CD8-positive, alpha-beta memory T cell (primary cell): ENCODE measurements around the gene GSC2. TPM values are rescaled to one million over a fixed set of nuclear protein-coding genes. Genes with fewer than 3 reads are reported as not detected.

Source experiments
- CTCF ChIA-PET: fragments of 350-600 bp; sonication (Branson Sonifier 250); formaldehyde crosslinking; loops from one replicate; lab custom pipeline; 2021; ENCODE audit warnings: antibody characterized with exemption; lab: Charles Lee
- POLR2A ChIA-PET: fragments of 350-600 bp; sonication (Branson Sonifier 250); formaldehyde crosslinking; loops from one replicate; lab custom pipeline; 2021; ENCODE audit warnings: antibody characterized with exemption; lab: Charles Lee
- DNase-seq, 5 donors: peaks; one replicate each; pipeline versions ENCODE4 v3.0.0 to v3.0.0-alpha.2; 2020 to 2022; ENCODE audit warnings: mixed read lengths in 1 of 5
- H3K27ac ChIP-seq: one replicate; pipeline ENCODE4 v1.7.0; 2013; ENCODE audit warnings: low read depth, mild to moderate bottlenecking, low read length, moderate library complexity
- H3K27me3 ChIP-seq: 2 replicates; pipeline ENCODE4 v1.7.0; 2013; ENCODE audit warnings: low read length, mild to moderate bottlenecking; ENCODE audit not compliant: insufficient read depth, poor library complexity, severe bottlenecking
- H3K36me3 ChIP-seq: 2 replicates; pipeline ENCODE4 v1.7.0; 2013; ENCODE audit warnings: mild to moderate bottlenecking, low read length, moderate library complexity; ENCODE audit not compliant: insufficient read depth
- H3K4me1 ChIP-seq: 2 replicates; pipeline ENCODE4 v1.7.0; 2013; ENCODE audit warnings: mild to moderate bottlenecking, low read length, moderate library complexity; ENCODE audit not compliant: insufficient read depth
- H3K4me3 ChIP-seq: 2 replicates; pipeline ENCODE4 v1.7.0; 2013; ENCODE audit warnings: mild to moderate bottlenecking, low read length
- H3K9me3 ChIP-seq: 2 replicates; pipeline ENCODE4 v1.7.0; 2013; ENCODE audit warnings: mild to moderate bottlenecking, low read length
- H3K27ac Mint-ChIP-seq, 8 donors: one replicate each; pipeline ENCODE4 v1.8.0; 2020 to 2021; ENCODE audit warnings: mixed read lengths in 8 of 8, mild to moderate bottlenecking in 6 of 8, inconsistent platforms in 3 of 8, moderate library complexity in 3 of 8
- H3K27me3 Mint-ChIP-seq, 2 donors: one replicate each; pipeline ENCODE4 v1.8.0; 2020 to 2021; ENCODE audit warnings: mixed read lengths in 2 of 2, mild to moderate bottlenecking in 1 of 2, moderate library complexity in 1 of 2
- H3K36me3 Mint-ChIP-seq, 3 donors: one replicate each; pipeline ENCODE4 v1.8.0; 2020 to 2021; ENCODE audit warnings: mixed read lengths in 3 of 3, inconsistent platforms in 1 of 3, mild to moderate bottlenecking in 1 of 3
- H3K4me1 Mint-ChIP-seq, 3 donors: one replicate each; pipeline ENCODE4 v1.8.0; 2020 to 2021; ENCODE audit warnings: mixed read lengths in 3 of 3, inconsistent platforms in 1 of 3, mild to moderate bottlenecking in 1 of 3
- H3K4me3 Mint-ChIP-seq, 7 donors: one replicate each; pipeline ENCODE4 v1.8.0; 2020 to 2021; ENCODE audit warnings: mixed read lengths in 7 of 7, mild to moderate bottlenecking in 6 of 7, moderate library complexity in 4 of 7, inconsistent platforms in 2 of 7
- H3K9me3 Mint-ChIP-seq, 5 donors: one replicate each; pipeline ENCODE4 v1.8.0; 2020 to 2022; ENCODE audit warnings: mixed read lengths in 5 of 5, mild to moderate bottlenecking in 3 of 5, moderate library complexity in 2 of 5, inconsistent platforms in 1 of 5
- polyA plus RNA-seq: library from polyadenylated mRNA; unstranded; fragments of 300-500 nt; fragmentation: Illumina TruSeq; gene quantifications from one replicate; pipeline ENCODE4 v1.2.3, GENCODE V29; 2021
- total RNA-seq, 2 experiments: library from RNA; stranded (reverse); gene quantifications; one replicate each; pipeline ENCODE4 v1.2.3, GENCODE V29; 2021

Gene GSC2
- total and polyA plus RNA-seq, 3 experiments from 2014 or later, result not detected

GRCh38 chr22:19126309-19127273 lies 23.5 kb downstream of the GSC2 start:
- H3K27me3 ChIP-seq, result no peaks in the 10 kb centered on the region
- POLR2A ChIA-PET, result no interaction called here

GRCh38 chr22:19125474-19126308 lies 24.4 kb downstream of the GSC2 start:
- no peak overlapping the region for H3K4me3 ChIP-seq
- DNase-seq, result no peak
- Mint-ChIP-seq H3K9me3 (no peaks in the 10 kb centered on the region), H3K36me3 (peaks cover 0 to 4% (median 0%) of the 10 kb centered on the region in 3 donors), H3K27me3 (no peaks in the 10 kb centered on the region), H3K4me3 (no peak overlapping the region), H3K27ac (peak overlapping the region in 1 of 8 donors; percentile 77), H3K4me1 (peaks cover 10 to 19% (median 18%) of the 10 kb centered on the region in 3 donors)
- POLR2A ChIA-PET, result no interaction called here
- CTCF ChIA-PET, result interaction anchor here (0.7 kb wide), 1 partner anchor 11 kb away, joined by 3 read pairs; no protein-coding TSS in a partner anchor
- H3K9me3 ChIP-seq, result no peaks in the 10 kb centered on the region
- no peak overlapping the region for H3K27ac ChIP-seq
- H3K4me1 ChIP-seq, result peaks cover 13% of the 10 kb centered on the region
- H3K36me3 ChIP-seq, result peaks cover 6% of the 10 kb centered on the region
- no peaks in the 10 kb centered on the region for H3K27me3 ChIP-seq

More at GRCh38 chr22:19126309-19127273, 23.5 kb downstream of the GSC2 start:
- peak overlapping the region in 1 of 7 donors; percentile 15 for H3K4me3 Mint-ChIP-seq
- H3K36me3 Mint-ChIP-seq, result peaks cover 0 to 5% (median 0%) of the 10 kb centered on the region in 3 donors
- Histone ChIP-seq H3K9me3 (no peaks in the 10 kb centered on the region), H3K36me3 (no peaks in the 10 kb centered on the region), H3K27ac (no peak overlapping the region), H3K4me1 (peaks cover 7% of the 10 kb centered on the region), H3K4me3 (no peak overlapping the region)
- peak overlapping the region in 1 of 8 donors; percentile 54 for H3K27ac Mint-ChIP-seq
- DNase-seq, result peak in 1 of 5 donors; percentile 26
- no peaks in the 10 kb centered on the region for H3K9me3 Mint-ChIP-seq
- CTCF ChIA-PET, result no interaction called here
- H3K27me3 Mint-ChIP-seq, result no peaks in the 10 kb centered on the region
- peaks cover 3 to 10% (median 9%) of the 10 kb centered on the region in 3 donors for H3K4me1 Mint-ChIP-seq

GRCh38 chr22:19125011-19125410 lies 25.1 kb downstream of the GSC2 start:
- CTCF ChIA-PET, result interaction anchor here (0.7 kb wide), 2 partner anchors 10 to 19 kb away, joined by 3 read pairs; partner anchors contain the start of gene ESS2
- no peaks in the 10 kb centered on the region for H3K27me3 Mint-ChIP-seq
- POLR2A ChIA-PET, result no interaction called here

GRCh38 chr22:19124377-19124776 lies 25.7 kb downstream of the GSC2 start:
- Mint-ChIP-seq H3K27ac (no peak overlapping the region), H3K36me3 (peaks cover 0 to 12% (median 0%) of the 10 kb centered on the region in 3 donors), H3K4me1 (peaks cover 22 to 32% (median 30%) of the 10 kb centered on the region in 3 donors), H3K9me3 (no peaks in the 10 kb centered on the region), H3K27me3 (no peaks in the 10 kb centered on the region), H3K4me3 (peak overlapping the region in 1 of 7 donors; percentile 65)
- Histone ChIP-seq H3K27me3 (no peaks in the 10 kb centered on the region), H3K9me3 (no peaks in the 10 kb centered on the region), H3K4me1 (peaks cover 26% of the 10 kb centered on the region), H3K36me3 (peaks cover 6% of the 10 kb centered on the region), H3K27ac (no peak overlapping the region), H3K4me3 (no peak overlapping the region)
- CTCF ChIA-PET, result interaction anchor here (0.7 kb wide), 1 partner anchor 20 kb away, joined by 3 read pairs; the partner anchor contains the start of gene ESS2
- POLR2A ChIA-PET, result interaction anchor here (0.7 kb wide), 1 partner anchor 27 kb away, joined by 3 read pairs; no protein-coding TSS in a partner anchor
- peak in 1 of 5 donors; percentile 23 for DNase-seq

More at GRCh38 chr22:19125011-19125410, 25.1 kb downstream of the GSC2 start:
- Histone ChIP-seq H3K4me3 (no peak overlapping the region), H3K9me3 (no peaks in the 10 kb centered on the region), H3K27me3 (no peaks in the 10 kb centered on the region), H3K27ac (no peak overlapping the region), H3K4me1 (peaks cover 20% of the 10 kb centered on the region), H3K36me3 (peaks cover 6% of the 10 kb centered on the region)
- peak in 1 of 5 donors; percentile 33 for DNase-seq
- H3K4me1 Mint-ChIP-seq, result peaks cover 17 to 26% (median 25%) of the 10 kb centered on the region in 3 donors
- H3K27ac Mint-ChIP-seq, result no peak overlapping the region
- H3K4me3 Mint-ChIP-seq, result no peak overlapping the region
- H3K9me3 Mint-ChIP-seq, result no peaks in the 10 kb centered on the region
- H3K36me3 Mint-ChIP-seq, result peaks cover 0 to 10% (median 0%) of the 10 kb centered on the region in 3 donors

- Mint-ChIP-seq H3K27me3 (no peaks in the 10 kb centered on the region), H3K27ac (peak overlapping the region in 1 of 8 donors; percentile 53)
Measured at GRCh38 chr22:19123936-19124335, 26.2 kb downstream of the GSC2 start.

GRCh38 chr22:19122752-19123492 lies 27.2 kb downstream of the GSC2 start:
- Mint-ChIP-seq H3K36me3 (peaks cover 0 to 16% (median 0%) of the 10 kb centered on the region in 3 donors), H3K9me3 (no peaks in the 10 kb centered on the region), H3K27me3 (no peaks in the 10 kb centered on the region), H3K27ac (peak overlapping the region; percentile 7 to 96 (median 80)), H3K4me3 (peak overlapping the region; percentile 67 to 96 (median 82)), H3K4me1 (peaks cover 33 to 47% (median 44%) of the 10 kb centered on the region in 3 donors)
- no peaks in the 10 kb centered on the region for H3K9me3 ChIP-seq
- ChIA-PET CTCF (interaction anchor here (0.6 to 1.8 kb wide), 4 partner anchors 12 to 21 kb away, joined by 3 to 10 read pairs (median 4); partner anchors contain the start of gene ESS2), POLR2A (interaction anchor here (1.4 to 2.4 kb wide), 5 partner anchors 12 to 357 kb away, joined by 3 to 14 read pairs (median 11); partner anchors contain the start of genes CDC45, ESS2 and UFD1)
- DNase-seq, result peak in 1 of 5 donors; percentile 41
- peaks cover 41% of the 10 kb centered on the region for H3K4me1 ChIP-seq
- H3K27ac ChIP-seq, result peak overlapping the region; percentile 52
- peak overlapping the region; percentile 66 for H3K4me3 ChIP-seq
- H3K27me3 ChIP-seq, result no peaks in the 10 kb centered on the region
- peaks cover 6% of the 10 kb centered on the region for H3K36me3 ChIP-seq

More at GRCh38 chr22:19123936-19124335, 26.2 kb downstream of the GSC2 start:
- Mint-ChIP-seq H3K9me3 (no peaks in the 10 kb centered on the region), H3K4me1 (peaks cover 26 to 37% (median 34%) of the 10 kb centered on the region in 3 donors), H3K4me3 (peak overlapping the region in 1 of 7 donors; percentile 65), H3K36me3 (peaks cover 0 to 12% (median 0%) of the 10 kb centered on the region in 3 donors)
- peaks cover 31% of the 10 kb centered on the region for H3K4me1 ChIP-seq
- H3K9me3 ChIP-seq, result no peaks in the 10 kb centered on the region
- no peak for DNase-seq
- ChIA-PET POLR2A (interaction anchor here (0.7 kb wide), 1 partner anchor 26 kb away, joined by 3 read pairs; no protein-coding TSS in a partner anchor), CTCF (no interaction called here)
- H3K4me3 ChIP-seq, result no peak overlapping the region
- H3K27ac ChIP-seq, result no peak overlapping the region
- H3K27me3 ChIP-seq, result no peaks in the 10 kb centered on the region
- peaks cover 6% of the 10 kb centered on the region for H3K36me3 ChIP-seq
